Measurements from ENCODE around the gene SLC18A3. TPM values are rescaled to one million over a fixed set of nuclear protein-coding genes. Genes with fewer than 3 reads are reported as not detected.

The SLC18A3 gene
- total RNA-seq, 4 donors from 2014 or later = not detected

DNA sequence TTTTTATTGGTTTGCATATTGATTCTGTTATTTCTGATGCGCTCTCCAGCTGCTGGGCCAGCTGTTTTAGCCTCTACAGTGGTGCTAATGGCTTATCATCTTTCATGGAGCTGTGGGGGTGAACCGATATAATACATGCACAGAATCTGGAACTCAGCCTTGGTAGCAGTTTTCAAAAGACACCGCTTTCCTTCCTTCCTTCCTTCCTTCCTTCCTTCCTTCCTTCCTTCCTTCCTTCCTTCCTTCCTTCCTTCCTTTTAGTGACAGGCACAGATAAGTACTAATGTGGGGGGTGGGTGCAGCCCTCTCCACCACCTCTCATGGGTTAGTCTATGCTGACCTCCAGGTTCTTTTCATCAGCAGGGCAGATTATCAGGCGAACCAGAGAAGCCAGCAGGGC lies 37.4 kb downstream of the SLC18A3 start:
- 78 to 86% methylated on average over 4 of the region's 4 CpGs for WGBS, 2 donors

DNA sequence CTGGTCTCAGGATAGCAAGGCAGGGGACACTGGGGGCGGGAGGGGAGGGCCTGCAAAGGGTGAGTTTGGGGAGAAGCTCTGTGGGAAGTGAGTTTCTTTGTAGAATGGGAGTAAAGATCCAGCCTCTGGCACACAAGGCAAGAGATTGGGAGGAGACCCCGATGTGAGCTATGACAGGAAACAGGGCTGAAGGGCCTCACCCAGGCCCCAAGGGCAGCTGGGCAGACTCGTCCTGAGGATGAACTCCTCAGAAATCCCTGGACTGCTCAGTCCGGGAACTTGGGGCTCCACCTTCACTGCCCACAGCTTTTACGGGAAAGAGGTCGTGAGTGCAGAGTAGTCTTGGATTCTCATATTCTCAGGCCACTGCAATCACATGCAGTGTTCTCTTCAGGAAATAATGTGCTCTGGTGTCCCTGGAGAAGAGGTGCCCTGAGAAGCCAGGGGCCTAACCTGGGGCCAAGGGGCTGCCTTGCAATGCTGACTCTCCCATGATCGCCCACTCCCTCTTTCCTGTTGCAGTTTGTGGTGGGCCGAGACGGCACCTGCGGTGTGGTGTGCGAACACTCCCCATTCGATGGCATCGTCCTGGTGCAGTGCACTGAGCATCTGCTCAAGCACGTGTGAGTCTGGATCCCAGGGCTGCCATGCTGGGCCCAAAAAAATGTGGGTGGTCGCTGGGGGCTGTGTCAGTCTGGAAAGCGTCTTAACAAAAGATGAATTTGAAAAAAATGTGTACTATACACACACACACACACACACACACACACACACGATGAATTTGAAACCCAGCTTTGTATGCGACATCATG lies 38.1 kb downstream of the SLC18A3 start:
- WGBS, 2 donors = 73 to 77% methylated on average over 18 of the region's 18 CpGs
- H3K27ac ChIP-seq = no peak overlapping the region
- no peak for DNase-seq

More for the DNA sequence above, 37.4 kb downstream of the SLC18A3 start:
- no peak for DNase-seq
- Histone ChIP-seq H3K36me3 (no peaks in the 10 kb centered on the region), H3K27me3 (no peaks in the 10 kb centered on the region), H3K4me1 (no peaks in the 10 kb centered on the region), H3K9me3 (no peaks in the 10 kb centered on the region), H3K27ac (no peak overlapping the region), H3K4me3 (replicated peaks in 1 of 3) (no peak overlapping the region)
- TF ChIP-seq, protein P1, sequence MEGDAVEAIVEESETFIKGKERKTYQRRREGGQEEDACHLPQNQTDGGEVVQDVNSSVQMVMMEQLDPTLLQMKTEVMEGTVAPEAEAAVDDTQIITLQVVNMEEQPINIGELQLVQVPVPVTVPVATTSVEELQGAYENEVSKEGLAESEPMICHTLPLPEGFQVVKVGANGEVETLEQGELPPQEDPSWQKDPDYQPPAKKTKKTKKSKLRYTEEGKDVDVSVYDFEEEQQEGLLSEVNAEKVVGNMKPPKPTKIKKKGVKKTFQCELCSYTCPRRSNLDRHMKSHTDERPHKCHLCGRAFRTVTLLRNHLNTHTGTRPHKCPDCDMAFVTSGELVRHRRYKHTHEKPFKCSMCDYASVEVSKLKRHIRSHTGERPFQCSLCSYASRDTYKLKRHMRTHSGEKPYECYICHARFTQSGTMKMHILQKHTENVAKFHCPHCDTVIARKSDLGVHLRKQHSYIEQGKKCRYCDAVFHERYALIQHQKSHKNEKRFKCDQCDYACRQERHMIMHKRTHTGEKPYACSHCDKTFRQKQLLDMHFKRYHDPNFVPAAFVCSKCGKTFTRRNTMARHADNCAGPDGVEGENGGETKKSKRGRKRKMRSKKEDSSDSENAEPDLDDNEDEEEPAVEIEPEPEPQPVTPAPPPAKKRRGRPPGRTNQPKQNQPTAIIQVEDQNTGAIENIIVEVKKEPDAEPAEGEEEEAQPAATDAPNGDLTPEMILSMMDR (IDR thresholded peaks at IDR 0.05) = no peak
- TF ChIP-seq POLR2A (IDR thresholded peaks at IDR 0.05) = no peak
- intact Hi-C loops (cut with DNase I) = no loop called here

DNA sequence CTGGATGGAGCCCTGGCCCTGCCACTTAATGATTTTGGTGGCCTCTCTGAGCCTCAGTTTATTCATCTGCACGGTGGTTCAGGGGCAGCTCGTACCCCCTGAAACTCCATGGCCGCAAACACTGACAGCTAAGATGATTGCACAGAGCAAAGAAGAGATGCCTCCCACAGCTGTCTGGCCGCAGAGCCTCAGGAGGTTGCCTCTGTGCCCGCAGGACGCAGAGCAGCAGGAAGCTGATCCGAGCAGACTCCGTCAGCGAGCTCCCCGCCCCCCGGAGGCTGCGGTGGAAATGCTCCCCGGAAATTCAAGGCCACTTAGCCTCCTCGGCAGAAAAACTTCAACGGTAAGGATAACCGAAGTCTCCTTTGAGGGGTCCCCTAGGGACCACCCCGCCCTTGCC lies 39.2 kb downstream of the SLC18A3 start:
- H3K4me3 ChIP-seq (replicated peaks in 1 of 3) = no peak overlapping the region
- DNase-seq = no peak
- no peaks in the 10 kb centered on the region for H3K27me3 ChIP-seq
- intact Hi-C loops (cut with DNase I) = no loop called here
- TF ChIP-seq POLR2A (IDR thresholded peaks at IDR 0.05) = no peak
- TF ChIP-seq, protein P1 (IDR thresholded peaks at IDR 0.05) = no peak
- H3K36me3 ChIP-seq = no peaks in the 10 kb centered on the region
- H3K9me3 ChIP-seq = no peaks in the 10 kb centered on the region
- no peak overlapping the region for H3K27ac ChIP-seq
- no peaks in the 10 kb centered on the region for H3K4me1 ChIP-seq
- WGBS, 2 donors = 12 to 18% methylated on average over 14 to 17 of the region's 17 CpGs

More for the DNA sequence above, 38.1 kb downstream of the SLC18A3 start:
- Histone ChIP-seq H3K4me1 (no peaks in the 10 kb centered on the region), H3K9me3 (no peaks in the 10 kb centered on the region), H3K4me3 (replicated peaks in 1 of 3) (no peak overlapping the region), H3K36me3 (no peaks in the 10 kb centered on the region), H3K27me3 (no peaks in the 10 kb centered on the region)
- intact Hi-C loops (cut with DNase I) = no loop called here
- TF ChIP-seq POLR2A (IDR thresholded peaks at IDR 0.05) = no peak
- TF ChIP-seq, protein P1 (IDR thresholded peaks at IDR 0.05) = no peak

DNA sequence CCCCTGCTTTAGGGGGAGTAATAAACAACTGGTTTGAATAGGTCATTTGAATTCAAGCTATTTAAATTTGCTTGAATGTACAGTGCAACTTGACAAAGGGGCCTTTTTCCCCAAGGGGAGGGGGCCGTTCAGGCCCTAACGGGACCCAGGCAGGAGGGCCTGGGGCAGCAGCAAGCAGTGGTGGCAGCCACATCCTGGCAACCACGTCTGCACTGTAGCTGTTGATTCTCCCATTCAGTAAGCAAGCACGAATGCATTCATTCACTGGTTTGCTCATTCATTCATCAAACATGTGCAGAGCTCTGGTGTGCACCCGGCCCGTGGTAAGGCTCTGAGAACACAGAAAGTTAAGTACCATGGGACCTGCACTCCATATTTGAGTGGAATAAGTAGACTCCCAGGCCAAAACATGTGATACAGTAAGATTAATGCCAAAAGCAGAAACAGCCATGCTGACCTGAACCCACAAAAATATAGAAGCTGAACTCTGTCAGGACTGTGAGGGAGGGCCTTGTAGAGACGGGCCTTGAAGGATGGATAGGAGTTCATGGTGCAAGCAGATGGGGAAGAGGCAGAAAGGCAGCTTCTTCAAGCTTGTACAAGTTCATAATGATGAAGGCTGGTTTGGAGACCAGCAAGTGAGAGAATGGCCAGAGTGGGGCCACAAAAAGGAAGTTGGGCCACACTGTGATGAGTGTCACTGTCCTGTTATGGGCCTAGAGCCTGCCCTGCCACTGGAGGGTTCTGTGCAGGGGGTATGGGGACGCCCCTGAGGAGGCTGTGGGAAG lies 40.0 kb downstream of the SLC18A3 start:
- no peaks in the 10 kb centered on the region for H3K27me3 ChIP-seq
- TF ChIP-seq POLR2A (IDR thresholded peaks at IDR 0.05) = no peak
- TF ChIP-seq, protein P1 (IDR thresholded peaks at IDR 0.05) = no peak
- DNase-seq = no peak
- no peaks in the 10 kb centered on the region for H3K36me3 ChIP-seq
- intact Hi-C loops (cut with DNase I) = no loop called here
- no peak overlapping the region for H3K27ac ChIP-seq
- 53 to 65% methylated on average over 7 to 8 of the region's 8 CpGs for WGBS, 2 donors
- H3K9me3 ChIP-seq = no peaks in the 10 kb centered on the region
- no peaks in the 10 kb centered on the region for H3K4me1 ChIP-seq
- H3K4me3 ChIP-seq (replicated peaks in 1 of 3) = no peak overlapping the region

DNA sequence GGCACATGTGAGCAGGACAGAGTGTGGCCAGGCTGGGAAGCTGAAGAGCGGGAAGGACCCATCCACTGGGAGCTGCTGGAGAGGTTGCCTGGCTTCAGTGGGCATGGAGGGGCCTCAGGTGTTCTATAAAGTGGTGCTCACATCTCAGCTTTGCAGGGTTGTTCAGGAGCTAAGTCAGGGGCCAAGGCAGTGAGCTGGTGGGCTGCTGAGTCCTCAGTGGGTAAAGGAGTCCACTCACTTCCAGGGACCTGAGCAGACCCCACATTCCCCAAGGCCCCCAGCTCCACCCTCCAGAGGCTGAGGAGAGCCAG lies 40.6 kb downstream of the SLC18A3 start:
- no peak for TF ChIP-seq POLR2A (IDR thresholded peaks at IDR 0.05)
- TF ChIP-seq, protein P1 (IDR thresholded peaks at IDR 0.05) = no peak
- no peak for DNase-seq
- intact Hi-C loops (cut with DNase I) = no loop called here
- Histone ChIP-seq H3K4me3 (replicated peaks in 1 of 3) (no peak overlapping the region), H3K27me3 (no peaks in the 10 kb centered on the region), H3K27ac (no peak overlapping the region), H3K36me3 (no peaks in the 10 kb centered on the region), H3K9me3 (no peaks in the 10 kb centered on the region), H3K4me1 (no peaks in the 10 kb centered on the region)
- 93 to 100% methylated on average over 1 of the region's 1 CpG for WGBS, 2 donors

Measured in thyroid gland (tissue), 4 donors.